ENCODE data around the gene AKR1E2.

Gene AKR1E2

DNA sequence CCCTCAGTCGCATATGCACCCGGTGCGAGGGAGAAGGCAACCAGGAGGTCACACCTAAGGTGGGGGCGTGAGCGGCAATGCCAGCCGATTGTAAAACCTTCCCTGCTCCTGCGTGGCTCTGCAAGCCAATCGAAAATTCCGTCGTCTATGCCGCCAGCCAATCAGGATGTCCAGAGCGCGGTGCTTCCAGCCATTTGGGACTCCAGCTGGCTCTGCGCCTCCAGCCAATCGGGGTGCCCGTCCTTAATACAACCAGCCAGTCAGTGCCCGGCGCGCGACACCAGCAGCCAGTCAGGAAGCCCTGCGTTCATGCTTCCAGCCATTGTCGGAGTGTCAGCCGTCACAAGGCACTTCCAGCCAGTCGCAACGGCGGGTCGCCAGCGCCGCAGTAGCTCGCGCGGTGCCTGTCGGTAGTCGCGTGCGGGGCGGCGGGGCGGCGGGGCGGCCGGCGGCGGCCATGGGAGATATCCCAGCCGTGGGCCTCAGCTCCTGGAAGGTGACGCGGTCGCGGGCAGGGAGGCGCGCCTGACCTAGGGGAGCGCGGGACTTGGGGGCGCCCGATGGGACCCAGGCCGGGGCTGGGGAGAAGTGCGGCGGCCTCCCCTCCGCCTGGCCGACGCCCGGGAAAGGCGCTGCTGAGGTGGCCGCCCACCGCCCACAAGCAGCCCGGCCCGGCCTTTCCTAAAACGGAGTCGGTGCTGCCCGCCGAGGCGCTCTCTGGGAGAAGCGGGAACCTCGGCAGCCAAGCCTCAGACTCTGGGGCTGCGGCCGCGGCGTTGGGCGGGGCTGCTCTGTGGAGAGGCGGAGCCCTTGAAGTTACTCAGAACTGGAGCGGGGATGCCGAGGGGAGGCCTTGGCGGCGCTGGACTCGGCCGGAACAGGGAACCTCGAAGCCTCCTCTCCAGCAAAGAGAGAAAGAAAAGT is at the start of gene AKR1E2:
AKR1E2 (plus strand) TSS at position 340 of the 924 bp plus-strand sequence; CDS start at position 458, 118 bp downstream.
- peak; percentile 85 for DNase-seq (ENCODE audit: low read depth)

DNA sequence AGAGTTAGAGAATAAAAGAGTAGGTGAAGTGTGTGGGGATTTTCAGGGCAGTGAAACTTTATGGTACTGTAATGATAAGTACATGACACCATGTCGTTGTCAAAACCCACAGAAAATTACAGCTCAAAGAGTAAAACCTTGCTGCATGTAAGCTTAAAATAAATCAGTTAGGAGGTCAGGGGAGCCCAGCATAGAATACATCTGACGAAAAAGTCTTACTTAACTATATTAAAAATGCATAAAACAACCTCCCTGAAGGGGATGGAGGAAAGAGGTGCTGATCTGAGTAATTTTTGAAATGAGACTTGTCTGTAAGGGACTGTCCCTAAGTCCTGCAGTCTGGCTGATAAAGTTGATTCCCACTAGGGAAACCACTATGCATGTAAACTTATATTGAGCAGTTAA is 49.8 kb upstream of the AKR1E2 start:
- DNase-seq (ENCODE audit: low read depth) = no peak

GRCh38 chr10:4778761-4779160 is 47.2 kb upstream of the AKR1E2 start:
- DNase-seq (ENCODE audit: low read depth) = no peak

- DNase-seq (ENCODE audit: low read depth) = no peak
Observed at GRCh38 chr10:4780091-4780490, 45.9 kb upstream of the AKR1E2 start.

DNA sequence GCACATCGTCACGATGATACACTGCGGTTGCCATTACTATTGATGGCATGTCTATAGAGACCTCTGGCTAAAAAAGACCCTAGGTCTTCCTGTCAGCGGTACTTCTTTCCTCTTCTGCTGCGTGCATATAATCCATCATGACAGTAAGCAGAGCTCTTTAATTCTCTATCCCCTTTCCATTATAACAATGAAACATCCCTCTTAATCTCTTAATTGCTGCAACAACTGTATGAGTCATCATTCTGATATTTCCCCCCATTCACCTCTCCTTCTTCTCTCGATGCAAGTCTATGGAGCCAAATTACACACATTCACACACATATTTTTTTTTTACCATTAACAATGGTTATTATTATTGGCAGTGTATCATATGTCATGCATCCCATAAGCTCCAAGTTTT is 45.2 kb upstream of the AKR1E2 start:
- DNase-seq (ENCODE audit: low read depth) = no peak

- DNase-seq (ENCODE audit: low read depth) = no peak
Observed at GRCh38 chr10:4781955-4782354, 44.1 kb upstream of the AKR1E2 start.

DNA sequence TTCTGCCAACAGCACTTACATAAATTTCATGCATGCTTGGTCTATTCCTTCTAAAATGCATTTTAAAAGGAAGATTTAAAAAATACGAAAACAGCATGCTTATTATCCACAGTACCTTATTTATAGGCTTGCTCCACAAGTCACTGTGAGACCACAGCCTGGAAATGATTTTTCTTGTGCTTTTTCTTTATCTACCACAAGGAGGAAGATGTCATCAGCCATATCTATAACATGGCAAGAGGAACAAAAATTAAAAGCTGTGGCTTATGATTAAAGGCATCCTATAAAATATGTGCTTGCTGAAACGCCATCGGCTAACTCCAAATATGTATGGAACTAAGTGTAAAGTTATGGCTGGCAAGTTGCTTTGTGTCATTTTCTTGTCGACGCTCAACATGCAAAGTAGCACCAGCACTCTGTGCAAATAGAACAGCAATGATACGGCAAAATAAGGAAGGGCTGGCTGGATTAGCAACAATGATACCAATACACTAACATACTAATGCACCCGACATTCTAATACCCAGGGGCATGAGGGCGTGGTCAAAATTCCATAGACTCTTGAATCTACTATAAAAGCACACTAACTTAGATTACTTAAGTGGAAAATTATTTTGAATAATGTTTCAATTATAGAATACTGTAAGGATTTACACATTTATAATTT is 41.2 kb upstream of the AKR1E2 start:
- no peak for DNase-seq (ENCODE audit: low read depth)

DNA sequence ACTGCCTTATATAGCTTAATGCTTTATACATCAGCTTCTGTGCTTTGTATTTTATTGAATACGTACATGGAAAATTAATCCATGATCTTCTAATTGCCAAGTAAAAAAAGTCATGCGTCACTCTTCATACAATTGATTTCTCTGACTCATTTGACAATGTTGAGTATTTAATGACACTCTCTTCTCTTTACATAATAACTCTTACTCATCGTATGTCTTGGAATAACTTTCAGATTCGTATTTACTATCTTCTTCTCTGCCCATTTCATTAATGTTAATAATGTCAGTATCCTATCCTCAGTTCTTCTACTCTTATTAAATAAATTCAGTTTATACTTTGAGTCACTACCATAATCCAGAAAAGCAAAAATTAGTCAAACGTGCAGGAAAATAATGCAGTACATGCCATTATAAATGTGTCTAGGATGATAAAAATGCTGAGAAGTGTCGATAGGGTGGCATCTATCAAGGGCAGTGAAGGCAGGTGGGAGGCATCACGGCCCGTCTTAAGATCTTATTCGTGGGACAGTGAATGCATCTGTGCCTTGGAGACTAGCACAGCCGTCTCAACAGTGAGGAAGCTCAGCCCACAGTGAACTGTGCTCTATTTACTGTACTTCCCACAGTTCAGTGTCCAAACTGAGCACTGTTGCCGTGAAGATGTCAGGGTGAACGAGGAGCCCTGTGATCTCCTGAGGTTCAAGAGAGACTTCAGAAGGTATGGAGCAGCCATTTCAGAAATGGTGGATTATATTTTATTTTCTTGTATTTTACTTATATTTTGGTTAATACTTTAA is 39.8 kb upstream of the AKR1E2 start:
- no peak for DNase-seq (ENCODE audit: low read depth)

- DNase-seq (ENCODE audit: low read depth) = no peak
Observed at GRCh38 chr10:4790045-4790444, 36.0 kb upstream of the AKR1E2 start.

GRCh38 chr10:4790922-4791321 is 35.1 kb upstream of the AKR1E2 start:
- DNase-seq (ENCODE audit: low read depth) = no peak

GRCh38 chr10:4792381-4792780 is 33.6 kb upstream of the AKR1E2 start:
- DNase-seq (ENCODE audit: low read depth) = no peak

- DNase-seq (ENCODE audit: low read depth) = no peak
Observed at GRCh38 chr10:4801405-4801804, 24.6 kb upstream of the AKR1E2 start.

GRCh38 chr10:4802711-4803487 is 23.1 kb upstream of the AKR1E2 start:
- DNase-seq (ENCODE audit: low read depth) = no peak

DNA sequence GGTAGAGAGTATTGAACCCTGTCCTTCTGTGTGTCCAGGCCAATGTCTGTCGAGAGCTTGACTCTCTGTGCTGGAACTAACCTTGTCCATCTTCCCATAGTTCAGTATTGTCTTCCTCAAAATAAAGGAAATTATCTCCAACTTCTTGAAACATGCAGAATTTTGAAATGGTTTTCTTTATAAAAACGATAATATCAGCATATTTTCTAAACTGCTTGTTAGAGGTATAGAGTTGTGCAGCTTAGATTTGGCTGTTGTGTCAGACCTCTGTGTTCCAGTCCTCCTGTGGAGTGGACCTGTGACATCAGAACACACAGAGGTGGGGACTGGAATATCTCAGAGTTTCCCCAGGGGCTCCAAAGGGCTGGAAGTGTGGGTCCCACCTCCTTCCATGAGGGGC is 22.2 kb upstream of the AKR1E2 start:
- no peak for DNase-seq (ENCODE audit: low read depth)

DNA sequence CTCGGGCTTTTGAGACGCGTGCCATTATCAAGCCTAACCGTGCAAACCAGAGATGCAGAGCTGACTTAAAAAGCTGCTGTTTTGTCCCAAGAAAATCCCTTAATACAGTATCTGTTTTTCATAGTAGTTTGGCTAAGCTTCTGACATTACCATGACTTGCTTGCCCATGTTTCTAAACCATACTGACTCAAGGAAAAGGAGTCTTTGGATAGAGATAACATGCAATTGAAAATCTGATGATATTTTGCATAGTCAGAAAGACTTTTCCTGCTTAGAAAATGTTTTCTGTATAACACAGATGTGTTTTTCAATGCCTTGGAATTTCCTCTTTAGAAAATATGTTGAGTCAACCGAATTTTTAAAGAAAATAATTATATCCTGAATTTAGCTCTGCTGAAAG is 21.5 kb upstream of the AKR1E2 start:
- DNase-seq (ENCODE audit: low read depth) = no peak

GRCh38 chr10:4806534-4806933 is 19.5 kb upstream of the AKR1E2 start:
- no peak for DNase-seq (ENCODE audit: low read depth)

DNA sequence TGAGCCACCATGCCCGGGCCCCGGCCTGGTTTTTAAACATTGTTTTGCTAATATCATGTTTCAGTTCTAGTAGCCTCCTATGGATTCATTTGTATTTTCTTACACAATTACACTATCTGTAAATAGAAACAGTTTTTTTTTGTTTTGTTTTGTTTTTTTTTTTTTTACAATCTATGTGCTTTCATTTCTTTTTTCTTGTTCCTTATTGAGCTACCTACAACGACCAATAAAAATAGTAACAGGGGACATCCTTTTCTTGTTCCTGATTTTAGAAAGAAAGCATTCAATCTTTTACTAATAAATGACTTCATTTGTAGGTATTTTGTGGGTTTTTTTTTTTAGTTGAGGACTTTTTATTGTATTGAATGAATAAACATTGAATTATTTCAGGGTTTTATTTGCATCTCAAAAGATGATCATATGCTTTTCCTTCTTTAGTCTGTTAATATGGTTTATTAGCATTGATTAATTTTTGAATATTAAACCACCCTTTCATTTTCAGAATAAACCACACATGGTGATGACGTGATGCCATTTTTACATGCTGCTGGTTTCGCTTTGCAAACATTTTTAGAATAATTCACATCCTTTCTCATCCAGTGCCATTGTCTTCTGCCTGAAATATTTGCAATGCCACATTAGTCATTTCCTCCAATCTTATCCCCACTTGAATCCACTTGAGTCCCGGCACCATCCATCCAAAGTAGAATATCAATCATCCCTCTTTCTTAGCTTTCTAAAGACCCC is 18.1 kb upstream of the AKR1E2 start:
- DNase-seq (ENCODE audit: low read depth) = peak; percentile 54

DNA sequence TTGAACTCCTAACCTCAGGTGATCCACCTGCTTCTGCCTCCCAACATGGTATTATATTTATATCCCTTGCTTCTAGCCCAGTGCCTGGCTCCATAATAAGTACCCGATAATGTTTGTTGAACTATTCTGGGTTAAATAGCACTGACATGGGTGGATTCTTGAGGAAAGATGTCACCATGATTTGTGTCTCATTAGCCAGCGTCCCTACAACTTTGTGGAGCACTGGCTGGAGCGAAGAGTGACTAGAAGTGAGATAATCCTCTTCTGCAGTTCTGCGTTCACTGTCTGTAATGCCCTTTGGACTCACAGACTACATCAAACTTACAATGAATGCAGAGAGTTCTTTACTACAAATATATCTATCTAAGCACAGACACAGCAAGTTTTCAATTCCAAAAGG is 16.9 kb upstream of the AKR1E2 start:
- DNase-seq (ENCODE audit: low read depth) = no peak

- no peak for DNase-seq (ENCODE audit: low read depth)
Observed at GRCh38 chr10:4810092-4810491, 15.9 kb upstream of the AKR1E2 start.

DNA sequence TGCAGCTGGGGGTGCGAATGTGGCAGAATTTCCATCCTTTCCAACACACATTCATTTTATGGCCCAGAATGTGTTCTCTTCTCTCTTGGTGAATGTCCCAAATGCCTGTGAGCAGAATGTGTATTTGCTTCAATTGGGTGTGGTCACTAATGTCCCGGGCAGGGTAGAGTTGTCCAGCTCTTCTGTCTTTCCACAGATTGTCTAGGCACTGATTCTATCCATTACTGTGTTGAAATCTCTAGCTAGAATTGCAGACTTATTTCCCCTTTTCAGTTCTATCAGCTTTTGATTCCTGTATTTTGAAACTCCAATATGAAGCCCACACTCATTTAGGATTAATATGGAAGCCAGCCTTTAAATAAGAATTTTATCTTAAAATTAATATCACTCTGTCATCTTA is 14.0 kb upstream of the AKR1E2 start:
- DNase-seq (ENCODE audit: low read depth) = no peak

DNA sequence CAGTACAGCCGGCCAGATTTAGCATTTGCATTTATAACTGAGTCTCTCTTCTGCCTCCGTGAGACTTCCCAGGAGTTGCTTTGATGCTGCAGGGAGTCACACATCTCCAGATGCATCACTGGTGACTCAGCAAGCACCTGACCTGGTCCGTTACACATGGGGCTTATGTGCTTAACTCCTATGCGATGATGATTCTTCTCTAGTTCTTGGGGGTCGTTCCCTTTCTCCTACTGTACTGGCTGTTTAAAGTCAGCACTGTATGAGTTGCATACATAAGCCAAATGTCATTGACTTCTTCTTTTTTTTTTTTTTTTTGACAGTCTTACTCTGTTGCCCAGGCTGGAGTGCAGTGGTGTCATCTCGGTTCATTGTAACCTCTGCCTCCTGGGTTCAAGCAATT is 13.0 kb upstream of the AKR1E2 start:
- DNase-seq (ENCODE audit: low read depth) = peak; percentile 56

Measured in GM04504 (cell line).